Mucosa of rectum (tissue), 2 donors: Measurements from ENCODE around the gene STH.
"Not testable (repeated sequence)": the region's sequence is repeated elsewhere in the genome, so short reads cannot be mapped to it uniquely, and the experiment has no call there.

ENCODE experiments used
- H3K27ac ChIP-seq, 2 donors: one replicate each; pipeline ENCODE4 v1.7.0; 2013; ENCODE audit warnings: inconsistent platforms in 2 of 2, low read depth in 2 of 2, low read length in 2 of 2
- H3K27me3 ChIP-seq, 2 donors: one replicate each; pipeline ENCODE4 v1.7.0; 2013; ENCODE audit warnings: low read length in 2 of 2; ENCODE audit not compliant: control insufficient read depth in 2 of 2, insufficient read depth in 2 of 2
- H3K36me3 ChIP-seq, 2 donors: one replicate each; pipeline ENCODE4 v1.7.0; 2013; ENCODE audit warnings: low read length in 2 of 2; ENCODE audit not compliant: control insufficient read depth in 2 of 2, insufficient read depth in 2 of 2
- H3K4me1 ChIP-seq, 2 donors: one replicate each; pipeline ENCODE4 v1.7.0; 2013; ENCODE audit warnings: low read length in 2 of 2, mild to moderate bottlenecking in 1 of 2; ENCODE audit not compliant: control insufficient read depth in 2 of 2, insufficient read depth in 2 of 2
- H3K4me3 ChIP-seq, 2 donors: one replicate each; pipeline ENCODE4 v1.7.0; 2013; ENCODE audit warnings: low read length in 2 of 2
- H3K9ac ChIP-seq, 2 donors: one replicate each; pipeline ENCODE4 v1.7.0; 2013; ENCODE audit warnings: low read length in 2 of 2, low read depth in 1 of 2, mild to moderate bottlenecking in 1 of 2
- H3K9me3 ChIP-seq, 2 donors: one replicate each; pipeline ENCODE4 v1.7.0; 2013; ENCODE audit warnings: low read length in 2 of 2; ENCODE audit not compliant: control insufficient read depth in 2 of 2
- donor health status: healthy.
- donor health status: Normal muscosa, but diverticular disease.

The STH gene

GRCh38 chr17:45956746-45957145 is 42.3 kb upstream of the STH start:
- not testable (repeated sequence) for H3K9ac ChIP-seq, H3K4me3 ChIP-seq

DNA sequence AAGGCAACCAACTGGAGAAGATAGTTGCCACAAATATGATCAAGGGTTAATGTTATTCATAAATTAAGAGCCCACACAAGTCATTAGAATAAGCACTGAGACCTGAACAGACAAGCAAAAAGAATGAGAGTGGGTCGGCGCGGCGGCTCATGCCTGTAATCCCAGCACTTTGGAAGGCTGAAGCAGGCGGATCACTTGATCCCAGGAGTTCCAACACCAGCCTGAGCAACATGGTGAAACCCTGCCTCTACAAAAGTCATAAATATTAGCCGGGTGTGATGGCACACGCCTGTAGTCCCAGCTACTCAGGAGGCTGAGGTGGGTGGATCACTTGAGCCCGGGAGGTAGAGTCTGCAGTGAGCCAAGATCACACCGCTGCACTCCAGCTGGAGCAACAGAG is 40.7 kb upstream of the STH start:
- Histone ChIP-seq H3K36me3 (no peaks in the 10 kb centered on the region), H3K27ac (no peak overlapping the region), H3K27me3 (peaks cover 0 to 2% of the 10 kb centered on the region in 2 donors), H3K4me3 (no peak overlapping the region), H3K9me3 (no peaks in the 10 kb centered on the region), H3K9ac (no peak overlapping the region), H3K4me1 (no peaks in the 10 kb centered on the region)

More at GRCh38 chr17:45956746-45957145, 42.3 kb upstream of the STH start:
- H3K27ac ChIP-seq, H3K36me3 ChIP-seq, H3K9me3 ChIP-seq, H3K27me3 ChIP-seq, H3K4me1 ChIP-seq: not testable (repeated sequence)

GRCh38 chr17:45958994-45959665 is 39.9 kb upstream of the STH start:
- H3K27ac ChIP-seq = no peak overlapping the region
- H3K9me3 ChIP-seq = no peaks in the 10 kb centered on the region

DNA sequence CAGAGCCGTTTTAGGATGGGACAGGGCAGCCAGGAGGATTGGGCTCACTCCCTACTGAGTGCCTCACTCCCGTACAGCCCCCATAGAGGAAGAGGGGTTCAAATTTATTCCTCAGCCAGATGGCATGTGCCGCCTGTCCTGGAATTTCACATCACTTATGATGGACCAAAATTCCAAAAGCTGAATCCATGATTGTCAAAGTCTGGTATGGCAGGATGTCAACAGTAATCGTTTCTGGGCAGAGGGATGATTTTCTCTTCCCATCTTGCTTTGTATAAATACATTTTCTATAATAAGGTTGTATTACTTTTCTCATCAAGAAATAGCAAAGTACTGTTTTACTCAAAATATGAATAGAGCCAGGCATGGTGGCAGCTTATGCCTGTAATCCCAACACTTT is 38.7 kb upstream of the STH start:
- Histone ChIP-seq H3K27ac (no peak overlapping the region), H3K4me3 (no peak overlapping the region), H3K36me3 (no peaks in the 10 kb centered on the region)

More at GRCh38 chr17:45958994-45959665, 39.9 kb upstream of the STH start:
- H3K9ac ChIP-seq = no peak overlapping the region
- no peak overlapping the region for H3K4me3 ChIP-seq
- no peaks in the 10 kb centered on the region for H3K36me3 ChIP-seq
- H3K27me3 ChIP-seq = no peaks in the 10 kb centered on the region
- no peaks in the 10 kb centered on the region for H3K4me1 ChIP-seq

DNA sequence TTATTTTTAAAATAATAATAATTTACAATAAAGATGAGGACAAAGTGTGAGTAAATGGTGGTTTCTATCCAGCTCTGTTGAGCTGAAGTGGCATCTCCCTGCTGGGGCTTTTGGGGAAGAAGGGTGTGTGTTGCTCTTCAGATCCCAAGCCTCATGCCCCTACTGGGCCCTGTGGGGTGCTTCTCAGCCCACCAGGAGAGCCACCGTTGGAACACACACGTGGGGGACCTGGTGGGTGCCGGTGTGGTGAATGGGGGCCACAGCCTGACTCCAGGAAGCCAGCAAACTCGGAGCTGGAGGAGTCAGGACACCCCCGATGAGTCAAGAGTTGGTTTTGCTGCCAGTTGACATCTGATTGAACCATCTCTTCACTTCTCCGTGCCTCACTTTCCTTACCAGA is 37.8 kb upstream of the STH start:
- Histone ChIP-seq H3K27me3 (no peaks in the 10 kb centered on the region), H3K9me3 (no peaks in the 10 kb centered on the region), H3K4me3 (no peak overlapping the region), H3K4me1 (no peaks in the 10 kb centered on the region), H3K27ac (no peak overlapping the region), H3K9ac (no peak overlapping the region), H3K36me3 (no peaks in the 10 kb centered on the region)

More for the DNA sequence above, 38.7 kb upstream of the STH start:
- Histone ChIP-seq H3K27me3 (no peaks in the 10 kb centered on the region), H3K9me3 (no peaks in the 10 kb centered on the region), H3K9ac (no peak overlapping the region), H3K4me1 (no peaks in the 10 kb centered on the region)

- Histone ChIP-seq H3K36me3 (no peaks in the 10 kb centered on the region), H3K4me1 (no peaks in the 10 kb centered on the region), H3K9me3 (no peaks in the 10 kb centered on the region), H3K27me3 (peaks cover 1 to 3% of the 10 kb centered on the region in 2 donors), H3K9ac (no peak overlapping the region), H3K27ac (no peak overlapping the region), H3K4me3 (no peak overlapping the region)
Measured at GRCh38 chr17:45962221-45962972, 36.7 kb upstream of the STH start.

- Histone ChIP-seq H3K27me3 (peaks cover 5 to 6% of the 10 kb centered on the region in 2 donors), H3K4me1 (no peaks in the 10 kb centered on the region), H3K36me3 (no peaks in the 10 kb centered on the region), H3K9me3 (no peaks in the 10 kb centered on the region), H3K9ac (no peak overlapping the region), H3K4me3 (no peak overlapping the region), H3K27ac (no peak overlapping the region)
Measured at GRCh38 chr17:45963283-45963682, 35.8 kb upstream of the STH start.

DNA sequence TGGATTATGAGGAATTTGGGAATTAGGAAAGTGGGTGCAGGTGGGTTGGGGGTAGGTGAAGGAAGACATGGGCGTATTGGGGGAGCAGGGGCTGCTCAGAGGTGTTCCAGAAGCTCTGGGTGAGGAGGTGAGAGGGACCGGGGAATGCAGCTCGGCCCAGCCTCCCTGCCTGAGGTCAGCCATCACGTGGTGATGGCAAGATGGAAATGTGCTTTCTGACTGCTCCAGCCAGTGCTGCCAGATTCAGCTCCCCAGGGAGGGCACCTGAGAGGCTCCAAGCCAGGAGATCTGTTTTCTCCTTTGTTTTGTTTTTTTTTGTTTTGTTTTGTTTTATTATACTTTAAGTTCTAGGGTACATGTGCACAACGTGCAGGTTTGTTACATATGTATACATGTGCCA is 35.2 kb upstream of the STH start:
- Histone ChIP-seq H3K9ac (no peak overlapping the region), H3K27me3 (peaks cover 5 to 6% of the 10 kb centered on the region in 2 donors), H3K9me3 (no peaks in the 10 kb centered on the region), H3K27ac (no peak overlapping the region), H3K4me1 (no peaks in the 10 kb centered on the region), H3K4me3 (no peak overlapping the region), H3K36me3 (no peaks in the 10 kb centered on the region)

DNA sequence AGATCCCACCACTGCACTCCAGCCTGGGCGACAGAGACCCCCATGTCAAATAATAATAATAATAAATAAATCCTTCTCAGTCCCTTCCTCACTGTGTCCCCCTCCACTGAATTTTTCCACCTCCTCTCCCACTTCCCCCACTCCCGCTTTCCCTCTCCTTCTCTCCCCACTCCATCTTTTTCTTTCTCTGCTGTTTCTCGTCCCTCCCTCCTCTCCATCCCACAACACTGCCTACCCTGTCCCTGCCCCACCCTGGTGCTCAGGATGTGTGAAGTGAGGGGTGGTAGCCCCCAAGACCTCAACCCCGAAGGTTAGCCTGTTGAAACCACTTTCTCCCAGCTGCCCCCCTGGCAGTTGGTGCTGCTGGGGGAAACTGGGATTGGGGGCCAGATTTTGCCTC is 34.4 kb upstream of the STH start:
- Histone ChIP-seq H3K9me3 (no peaks in the 10 kb centered on the region), H3K27ac (no peak overlapping the region), H3K36me3 (no peaks in the 10 kb centered on the region), H3K9ac (no peak overlapping the region), H3K4me1 (no peaks in the 10 kb centered on the region), H3K27me3 (peaks cover 5 to 6% of the 10 kb centered on the region in 2 donors), H3K4me3 (no peak overlapping the region)

- no peaks in the 10 kb centered on the region for H3K9me3 ChIP-seq
- H3K36me3 ChIP-seq = no peaks in the 10 kb centered on the region
- H3K27me3 ChIP-seq = peaks cover 5 to 6% of the 10 kb centered on the region in 2 donors
- H3K9ac ChIP-seq = no peak overlapping the region
- H3K4me3 ChIP-seq = no peak overlapping the region
- no peak overlapping the region for H3K27ac ChIP-seq
- H3K4me1 ChIP-seq = no peaks in the 10 kb centered on the region
Measured at GRCh38 chr17:45965812-45966211, 33.2 kb upstream of the STH start.
